SK-N-MC (cell line): Measurements from ENCODE around the gene UBL3.

ENCODE experiments used
- EZH2 ChIP-seq: fragments of 200-600 bp; sonication (generic); IDR thresholded peaks from one replicate; pipeline ENCODE4 v1.6.1; 2017; ENCODE audit warnings: antibody characterized with exemption
- POLR2AphosphoS5 ChIP-seq: IDR thresholded peaks from 2 replicates; pipeline ENCODE4 v1.6.1; 2012; ENCODE audit warnings: mild to moderate bottlenecking, low read depth, low read length, borderline replicate concordance

- TF ChIP-seq POLR2AphosphoS5 (no peak), EZH2 (no peak)
These were observed 27.7 kb upstream of the UBL3 start for GRCh38 chr13:29878101-29878500.
